ENCODE results near the gene SMCHD1. TPM values are rescaled to one million over a fixed set of nuclear protein-coding genes. Genes with fewer than 3 reads are reported as not detected.
"Not testable (repeated sequence)": the region's sequence is repeated elsewhere in the genome, so short reads cannot be mapped to it uniquely, and the experiment has no call there.

Gene SMCHD1
- total RNA-seq, 4 donors from 2014 or later = 59.8 to 96.5 (median 73.6) TPM

DNA sequence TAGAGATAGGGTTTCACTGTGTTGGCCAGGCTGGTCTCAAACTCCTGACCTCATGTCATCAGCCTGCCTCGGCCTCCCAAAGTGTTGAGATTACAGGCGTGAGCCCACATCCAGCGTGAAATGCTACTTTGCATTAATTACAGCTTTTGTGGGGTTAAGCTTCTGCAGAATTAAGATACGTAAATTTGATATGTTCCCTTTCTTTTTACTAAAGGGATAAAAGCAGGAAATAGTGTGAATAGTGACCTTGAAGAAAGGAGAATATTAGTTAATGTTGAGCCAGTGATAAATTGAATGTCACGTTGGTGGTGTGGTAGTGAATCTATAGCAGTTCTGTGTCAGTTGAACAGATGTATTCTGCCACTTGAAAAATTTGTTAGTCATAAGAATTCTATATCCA lies 16.9 kb downstream of the SMCHD1 start:
- 93 to 94% methylated on average over 5 of the region's 5 CpGs for WGBS, 2 donors
- Histone ChIP-seq H3K36me3 (peaks cover 0 to 88% (median 28%) of the 10 kb centered on the region in 3 donors), H3K4me3 (no peak overlapping the region), H3K27ac (no peak overlapping the region), H3K9me3 (no peaks in the 10 kb centered on the region), H3K27me3 (no peaks in the 10 kb centered on the region), H3K4me1 (no peaks in the 10 kb centered on the region)
- TF ChIP-seq POLR2A (IDR thresholded peaks at IDR 0.05) (no peak), CTCF (IDR thresholded peaks at IDR 0.05) (no peak), EP300 (IDR thresholded peaks at IDR 0.05) (no peak)
- DNase-seq (ENCODE audit: low spot score in 2 of 2) = no peak

- Histone ChIP-seq H3K27me3 (no peaks in the 10 kb centered on the region), H3K36me3 (peaks cover 0 to 88% (median 24%) of the 10 kb centered on the region in 3 donors), H3K27ac (no peak overlapping the region), H3K9me3 (no peaks in the 10 kb centered on the region), H3K4me1 (no peaks in the 10 kb centered on the region), H3K4me3 (no peak overlapping the region)
- WGBS, 2 donors = 76 to 91% methylated on average over 1 of the region's 1 CpG
- TF ChIP-seq CTCF (IDR thresholded peaks at IDR 0.05) = no peak
- TF ChIP-seq EP300 (IDR thresholded peaks at IDR 0.05) = no peak
- no peak for TF ChIP-seq POLR2A (IDR thresholded peaks at IDR 0.05)
- DNase-seq (ENCODE audit: low spot score in 2 of 2) = no peak
These were observed 17.3 kb downstream of the SMCHD1 start for GRCh38 chr18:2672872-2673271.

- DNase-seq (ENCODE audit: low spot score in 2 of 2); H3K27ac ChIP-seq; H3K4me3 ChIP-seq; H3K9me3 ChIP-seq; H3K27me3 ChIP-seq: not testable (repeated sequence)
- peaks cover 0 to 77% (median 8%) of the 10 kb centered on the region in 3 donors for H3K36me3 ChIP-seq
- WGBS, 2 donors = 97 to 98% methylated on average over 13 of the region's 13 CpGs
- H3K4me1 ChIP-seq = peaks cover 0 to 17% (median 0%) of the 10 kb centered on the region in 4 donors
These were observed 23.4 kb downstream of the SMCHD1 start for GRCh38 chr18:2678933-2679332.

DNA sequence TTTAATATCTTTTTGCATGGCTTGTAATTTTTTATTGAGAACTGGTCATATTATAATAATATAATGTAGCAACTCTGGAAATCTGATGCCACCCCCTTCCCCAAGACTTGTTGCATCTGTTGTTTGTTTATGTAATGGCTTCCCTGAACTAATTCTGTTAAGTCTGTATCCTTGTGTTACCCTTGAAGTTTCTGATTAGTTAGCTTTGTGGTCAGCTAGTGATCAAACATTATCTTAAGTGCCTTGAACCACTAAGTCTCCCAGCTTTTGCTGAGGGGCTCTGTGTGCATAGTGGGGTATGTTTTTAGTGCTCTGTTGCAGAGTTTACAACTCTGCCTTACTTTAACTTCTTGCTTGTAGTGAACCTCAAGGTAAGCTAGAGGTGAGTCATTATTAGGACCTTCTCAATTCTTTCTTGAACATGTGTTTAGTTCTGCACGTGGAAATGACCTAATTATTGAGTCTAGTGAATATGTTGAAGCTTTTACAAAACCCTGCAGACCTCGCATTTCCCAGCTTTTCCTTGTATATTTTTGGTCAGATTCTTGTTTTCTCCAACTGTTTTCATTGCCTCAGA lies 24.8 kb downstream of the SMCHD1 start:
- DNase-seq (ENCODE audit: low spot score in 2 of 2) = no peak
- Histone ChIP-seq H3K27me3 (no peaks in the 10 kb centered on the region), H3K4me3 (no peak overlapping the region), H3K9me3 (no peaks in the 10 kb centered on the region), H3K4me1 (peaks cover 0 to 17% (median 0%) of the 10 kb centered on the region in 4 donors), H3K36me3 (peaks cover 0 to 70% (median 8%) of the 10 kb centered on the region in 3 donors), H3K27ac (no peak overlapping the region)
- WGBS, 2 donors = 82 to 85% methylated on average over 2 of the region's 2 CpGs
- TF ChIP-seq EP300 (IDR thresholded peaks at IDR 0.05) (no peak), CTCF (IDR thresholded peaks at IDR 0.05) (no peak), POLR2A (IDR thresholded peaks at IDR 0.05) (no peak)

DNA sequence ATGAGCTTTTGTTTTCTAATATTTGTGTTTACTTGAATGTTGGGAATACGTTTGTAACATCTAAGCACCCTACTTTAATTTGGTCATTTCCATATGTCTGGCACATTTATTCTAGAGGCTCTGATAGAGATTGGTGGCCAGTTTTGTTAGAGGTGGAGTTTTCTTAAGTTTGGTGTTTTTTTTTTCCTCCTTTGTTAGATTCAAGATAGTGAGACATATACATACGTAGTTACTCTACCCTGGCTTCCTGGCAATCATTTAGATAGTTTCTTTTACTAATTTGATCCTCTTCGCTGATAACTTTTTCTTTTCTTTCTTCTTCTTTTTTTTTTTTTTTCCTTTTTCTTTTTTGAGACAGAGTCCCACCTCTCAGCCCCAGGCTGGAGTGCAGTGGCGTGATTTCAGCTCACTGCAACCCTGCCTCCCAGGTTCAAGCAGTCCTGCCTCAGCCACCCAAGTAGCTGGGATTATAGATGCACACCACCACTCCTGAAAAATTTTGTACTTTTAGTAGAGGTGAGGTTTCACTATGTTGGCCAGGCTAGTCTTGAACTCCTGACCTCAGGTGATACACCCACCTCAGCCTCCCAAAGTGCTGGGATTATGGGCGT lies 26.6 kb downstream of the SMCHD1 start:
- TF ChIP-seq EP300 (IDR thresholded peaks at IDR 0.05) (no peak), POLR2A (IDR thresholded peaks at IDR 0.05) (no peak), CTCF (IDR thresholded peaks at IDR 0.05) (no peak)
- H3K4me1 ChIP-seq = peaks cover 0 to 17% (median 0%) of the 10 kb centered on the region in 4 donors
- peaks cover 0 to 14% (median 5%) of the 10 kb centered on the region in 4 donors for H3K9me3 ChIP-seq
- H3K27ac ChIP-seq = no peak overlapping the region
- H3K27me3 ChIP-seq = no peaks in the 10 kb centered on the region
- peaks cover 0 to 75% (median 2%) of the 10 kb centered on the region in 3 donors for H3K36me3 ChIP-seq
- 89 to 91% methylated on average over 5 of the region's 5 CpGs for WGBS, 2 donors
- H3K4me3 ChIP-seq = no peak overlapping the region
- DNase-seq (ENCODE audit: low spot score in 2 of 2) = no peak

Data from tibial nerve (tissue), 4 donors.